ENCODE measurements around the gene MAP2K4.
"Not testable (repeated sequence)": the region's sequence is repeated elsewhere in the genome, so short reads cannot be mapped to it uniquely, and the experiment has no call there.

MAP2K4 gene

GRCh38 chr17:12020642-12021622 lies at the start of gene MAP2K4:
Gene MAP2K4 (plus strand): TSS chr17:12020877. CDS start chr17:12020887, 10 bp downstream.
- DNase-seq: peak; percentile 65

DNA sequence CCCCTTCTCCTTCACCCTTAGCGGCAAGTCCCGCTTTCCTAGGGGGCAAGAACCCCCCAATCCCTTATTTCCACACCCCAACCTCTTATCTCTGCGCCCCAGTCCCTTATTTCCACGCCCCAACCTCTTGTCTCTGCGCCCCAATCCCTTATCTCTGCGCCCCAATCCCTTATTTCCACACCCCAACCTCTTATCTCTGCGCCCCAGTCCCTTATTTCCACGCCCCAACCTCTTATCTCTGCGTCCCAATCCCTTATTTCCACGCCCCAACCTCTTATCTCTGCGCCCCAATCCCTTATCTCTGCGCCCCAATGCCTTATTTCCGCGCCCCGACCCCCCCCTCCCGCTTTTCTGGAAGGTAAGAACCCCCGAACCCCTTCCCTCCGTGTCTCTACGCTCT lies 47.9 kb upstream of the MAP2K4 start:
- DNase-seq: not testable (repeated sequence)

DNA sequence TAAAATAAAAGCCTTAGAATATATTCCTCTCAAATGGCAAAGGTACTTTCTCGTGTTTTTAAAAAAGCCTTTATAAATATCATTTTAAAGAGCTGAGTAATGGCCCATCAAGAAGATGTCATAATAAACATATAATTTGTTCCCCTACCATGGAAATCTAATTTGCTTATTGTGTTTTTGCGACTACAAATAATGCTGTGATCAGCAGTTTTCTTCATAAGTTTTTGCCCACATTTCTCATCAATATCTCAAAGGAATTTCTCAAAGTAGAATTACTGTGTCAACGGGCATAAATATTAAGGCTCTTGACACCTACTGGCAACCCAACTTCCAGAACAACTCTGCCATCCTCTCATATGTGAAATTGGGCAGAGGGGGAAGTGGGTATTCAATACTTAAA lies 40.9 kb upstream of the MAP2K4 start:
- DNase-seq: no peak

DNA sequence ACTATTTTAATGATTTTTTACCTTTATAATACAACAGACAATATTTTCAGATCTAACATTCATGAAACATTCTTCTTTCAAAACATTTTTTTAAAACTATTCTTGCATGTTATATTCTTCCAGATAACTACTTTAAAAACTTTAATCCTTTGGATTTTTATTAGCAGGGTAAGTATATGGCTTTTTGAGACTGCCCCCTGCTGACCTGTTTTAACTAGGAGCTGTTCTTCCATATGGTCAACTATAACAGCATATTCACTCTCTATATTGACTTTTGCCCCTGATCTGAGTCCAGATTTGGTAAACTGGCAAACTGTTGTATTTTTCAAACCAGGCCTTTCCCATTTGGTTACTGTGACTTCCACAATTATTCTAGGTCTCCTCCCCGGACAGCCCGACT lies 39.9 kb upstream of the MAP2K4 start:
- DNase-seq: no peak

DNA sequence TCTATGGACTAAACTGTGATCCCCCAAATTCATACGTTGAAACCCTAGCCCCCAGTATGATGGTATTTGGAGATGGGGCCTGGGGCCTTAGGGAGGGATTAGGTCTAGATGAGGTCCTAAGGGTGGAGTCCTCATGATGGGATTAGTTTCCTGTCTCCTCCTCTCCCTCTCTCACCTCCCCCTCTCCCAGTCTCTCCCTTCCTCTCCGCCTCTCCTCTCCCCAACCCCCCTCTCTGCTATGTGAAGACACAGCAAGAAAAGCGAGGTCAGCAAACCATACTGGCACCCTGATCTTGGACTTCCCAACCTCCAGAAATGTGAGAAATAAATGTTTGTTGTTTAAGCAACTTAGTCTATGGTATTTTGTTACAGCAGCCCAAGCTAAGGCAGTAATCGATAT lies 38.8 kb upstream of the MAP2K4 start:
- no peak for DNase-seq

GRCh38 chr17:11986179-11986941 lies 34.3 kb upstream of the MAP2K4 start:
- DNase-seq: no peak

DNA sequence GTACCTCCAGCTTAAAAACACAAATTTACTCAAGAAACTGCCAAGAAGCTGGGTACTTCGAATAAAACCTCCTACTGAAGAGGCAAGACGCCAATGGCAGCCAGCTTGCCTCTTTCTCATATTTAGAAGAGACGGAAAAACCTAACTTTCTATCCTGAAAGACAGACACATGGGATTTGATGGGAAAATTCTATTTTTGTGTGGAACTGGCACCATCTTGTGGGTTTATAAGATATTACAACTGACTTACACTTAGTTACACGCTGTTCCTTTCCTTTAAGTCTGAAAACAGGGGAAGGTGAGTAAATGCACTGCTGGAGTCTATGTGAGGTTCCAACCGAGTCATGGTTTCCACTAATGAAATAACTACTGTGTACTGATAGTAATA lies 33.7 kb upstream of the MAP2K4 start:
- no peak for DNase-seq

- DNase-seq: no peak
Observed at GRCh38 chr17:11990363-11990983, 30.2 kb upstream of the MAP2K4 start.

DNA sequence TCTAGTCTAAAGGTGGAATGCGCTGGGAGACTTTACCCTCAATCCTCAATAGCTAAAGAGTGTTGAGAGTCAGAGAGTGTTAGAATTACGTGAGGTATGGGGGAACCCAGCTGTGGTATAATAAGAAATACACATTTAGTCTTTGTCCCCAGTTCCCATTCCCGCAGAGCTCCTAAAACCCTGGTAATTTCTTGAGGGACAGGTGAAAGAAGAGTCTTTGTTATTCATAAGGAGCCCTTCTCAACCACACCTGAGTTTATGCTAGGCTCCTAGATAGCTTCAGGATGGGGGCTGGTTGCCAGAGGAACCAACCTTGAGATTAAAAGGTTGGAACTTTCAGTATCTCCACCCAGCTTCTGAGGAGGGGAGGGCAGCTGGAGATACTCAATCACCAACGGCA lies 29.2 kb upstream of the MAP2K4 start:
- no peak for DNase-seq

- peak; percentile 32 for DNase-seq
Observed at GRCh38 chr17:11996722-11997146, 23.9 kb upstream of the MAP2K4 start.

DNA sequence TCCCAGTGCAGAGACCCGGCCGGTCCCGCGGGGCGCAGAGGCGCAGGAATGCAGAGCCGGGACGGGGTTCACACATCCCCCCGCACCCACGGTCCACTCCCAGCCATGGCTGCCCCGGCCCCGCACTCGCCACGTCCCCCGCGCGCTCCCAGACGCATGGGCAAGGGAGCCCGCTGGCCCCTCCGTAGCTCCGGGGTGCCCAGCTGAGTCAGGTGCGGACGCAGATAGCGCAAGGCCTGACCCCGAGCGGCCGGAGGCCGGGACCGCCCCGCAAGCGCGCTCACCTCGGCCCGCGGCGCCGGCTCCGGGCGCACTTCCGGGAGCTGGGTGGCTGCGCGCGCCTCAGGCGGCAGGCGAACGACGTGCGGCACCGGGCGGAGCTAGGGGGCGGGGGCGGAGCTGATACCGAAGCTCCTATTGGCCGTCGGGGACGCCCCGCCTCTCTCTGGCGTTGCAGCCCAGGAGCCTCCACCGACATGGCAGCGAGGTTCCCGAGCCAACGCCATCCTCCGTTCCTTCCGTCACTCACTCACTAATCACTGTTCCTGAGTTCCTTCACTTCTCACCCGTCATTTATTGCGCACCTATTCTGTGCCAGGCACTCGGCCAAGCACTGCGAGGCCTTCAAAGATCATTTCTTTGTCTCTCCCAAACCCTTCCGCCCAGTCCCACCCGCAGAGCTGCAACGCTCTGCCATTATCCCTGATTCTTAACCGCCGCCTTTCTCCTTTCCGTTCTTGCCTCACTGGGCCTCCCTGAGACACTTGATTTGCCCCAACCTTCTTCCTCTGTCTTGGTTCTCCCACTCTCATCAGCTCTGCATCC lies 23.3 kb upstream of the MAP2K4 start, which contains the start of gene ZNF18:
TSS of gene ZNF18 (minus strand) at position 329 of the 825 bp plus-strand sequence. CDS start 4,646 bp downstream, outside the sequence.
- DNase-seq: peak; percentile 77

DNA sequence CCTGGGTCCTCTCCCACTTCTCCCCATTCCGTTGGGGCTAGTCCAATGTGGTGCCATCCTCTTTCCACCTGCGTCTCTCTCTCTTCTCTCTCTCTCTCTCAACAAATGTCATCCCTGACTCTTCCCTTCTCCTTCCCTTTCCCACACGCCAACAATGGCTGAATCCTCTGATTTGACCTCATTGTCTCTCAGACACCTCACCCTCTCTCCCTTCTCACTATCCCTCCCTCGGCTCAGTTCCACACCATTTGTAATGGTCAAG lies 22.8 kb upstream of the MAP2K4 start:
- DNase-seq: no peak

GRCh38 chr17:11999696-12000095 lies 21.0 kb upstream of the MAP2K4 start:
- no peak for DNase-seq

DNA sequence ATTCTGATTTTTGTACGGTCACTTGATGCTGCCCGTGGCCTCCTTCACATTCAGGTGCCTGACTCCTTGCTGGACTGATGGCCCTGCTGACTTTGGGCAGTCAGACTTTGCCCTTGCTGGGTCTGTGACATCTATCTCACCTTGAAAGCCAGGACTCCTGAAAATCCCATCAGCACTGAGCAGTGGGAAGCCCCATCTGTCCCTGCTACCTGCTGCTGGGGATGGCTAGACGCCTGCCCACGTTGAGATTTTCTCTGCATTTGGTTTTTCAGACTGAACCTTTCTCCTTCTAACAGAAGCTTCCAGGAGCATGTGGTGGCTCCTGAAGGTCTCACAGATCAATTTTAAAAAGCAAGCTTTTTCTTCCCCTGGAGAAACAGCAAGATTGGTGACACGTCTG lies 13.2 kb upstream of the MAP2K4 start:
- DNase-seq: no peak

DNA sequence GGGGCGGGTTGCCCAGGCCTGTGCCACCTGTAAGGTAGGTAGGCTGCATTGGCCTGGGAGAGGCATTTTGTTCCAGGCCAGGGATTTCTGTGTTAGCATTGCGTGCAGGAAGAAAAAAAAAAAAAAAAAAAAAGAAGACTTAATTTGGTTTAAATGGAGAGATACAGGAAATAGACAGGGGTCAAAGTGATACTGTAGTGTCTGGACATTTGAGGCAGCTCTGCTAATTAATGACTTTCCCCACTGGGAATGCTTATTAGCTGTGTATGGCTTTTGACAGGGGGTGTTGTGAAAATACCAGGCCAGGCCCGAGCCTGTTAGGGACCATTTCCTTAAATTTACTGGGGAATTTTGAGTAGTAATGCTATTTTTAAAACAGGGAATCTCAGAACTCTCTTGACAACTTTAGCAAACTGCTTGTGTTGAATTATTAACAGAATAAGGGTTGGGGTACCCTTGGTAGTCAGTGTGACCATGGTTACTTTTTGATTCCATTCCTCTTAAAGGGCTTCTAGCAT lies 1.0 kb downstream of the MAP2K4 start:
- DNase-seq: no peak

- no peak for DNase-seq
Observed at GRCh38 chr17:12022310-12022709, 1.6 kb downstream of the MAP2K4 start.

GRCh38 chr17:12024327-12024726 lies 3.6 kb downstream of the MAP2K4 start:
- DNase-seq: no peak

DNA sequence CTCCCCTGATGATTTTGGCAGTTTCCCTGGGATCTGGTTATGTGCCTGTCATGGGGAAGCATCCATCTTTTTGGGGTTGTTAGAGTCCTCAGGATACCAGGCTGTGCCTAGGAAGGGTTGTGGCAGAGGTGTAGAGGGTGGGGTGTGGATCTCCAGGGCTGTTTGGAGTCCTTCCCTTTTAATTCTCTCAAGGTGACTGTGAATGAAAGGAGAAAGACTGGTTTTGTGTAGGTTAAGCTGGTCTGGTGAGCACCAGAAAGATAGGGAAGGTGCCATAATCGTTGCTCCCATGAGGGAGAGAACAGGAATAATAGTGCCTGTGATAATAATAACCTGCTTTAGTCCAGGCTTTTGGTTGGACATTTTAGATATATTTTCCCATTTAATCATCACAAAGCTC lies 7.0 kb downstream of the MAP2K4 start:
- DNase-seq: no peak

- no peak for DNase-seq
Observed at GRCh38 chr17:12028611-12029010, 7.9 kb downstream of the MAP2K4 start.

- no peak for DNase-seq
Observed at GRCh38 chr17:12034538-12034937, 13.9 kb downstream of the MAP2K4 start.

DNA sequence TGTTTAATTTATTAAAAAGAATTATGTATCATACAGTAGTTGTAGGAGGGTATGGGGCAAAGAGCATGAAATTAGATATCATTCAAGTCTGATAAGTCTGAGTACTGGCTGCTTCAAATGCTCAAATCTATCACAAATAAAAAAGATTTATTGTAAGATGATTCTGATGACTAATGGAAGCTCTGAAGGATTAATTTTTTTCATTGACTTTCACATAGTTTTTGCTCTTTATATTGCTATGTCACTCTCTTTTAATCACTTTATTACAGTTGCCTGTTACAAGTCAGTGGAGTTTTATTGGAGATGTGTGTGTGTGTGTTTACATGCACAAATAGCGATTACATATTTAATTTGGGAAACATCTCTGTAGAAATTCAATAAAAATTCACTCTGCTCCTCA lies 15.0 kb downstream of the MAP2K4 start:
- no peak for DNase-seq

DNA sequence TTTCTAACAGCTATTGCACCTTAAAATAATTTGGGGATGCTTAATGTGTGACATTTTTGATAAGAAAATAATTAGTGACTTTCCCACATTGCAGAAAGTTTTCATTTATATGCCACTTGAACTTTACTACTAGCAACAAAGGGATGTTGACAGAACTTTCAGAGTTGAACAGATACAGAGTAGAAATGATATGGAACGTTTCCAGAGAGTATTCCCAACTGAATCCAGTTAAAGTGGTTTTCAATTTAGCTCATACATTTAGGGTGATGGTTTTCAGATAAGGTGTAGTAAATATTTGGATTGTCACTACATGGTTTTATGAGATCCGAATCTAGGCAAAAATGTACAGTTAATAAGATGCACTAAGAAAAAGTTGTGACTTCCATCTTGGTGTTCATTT lies 17.3 kb downstream of the MAP2K4 start:
- no peak for DNase-seq

Measured in NK-92 treated with Interleukin-12 subunit alpha and Interleukin-12 subunit beta, amount 100 ng/mL, for 24 hours (cell line).